CD8-positive, alpha-beta memory T cell (primary cell): Measurements from ENCODE around the gene CTR9. TPM values are rescaled to one million over a fixed set of nuclear protein-coding genes. Genes with fewer than 3 reads are reported as not detected.
A peak's percentile ranks its signal among the peaks of the same experiment; 100 is the strongest.
"Not testable (repeated sequence)": the region's sequence is repeated elsewhere in the genome, so short reads cannot be mapped to it uniquely, and the experiment has no call there.

ENCODE experiments used
- CTCF ChIA-PET: fragments of 350-600 bp; sonication (Branson Sonifier 250); formaldehyde crosslinking; loops from one replicate; lab custom pipeline; 2021; ENCODE audit warnings: antibody characterized with exemption; lab: Charles Lee
- POLR2A ChIA-PET: fragments of 350-600 bp; sonication (Branson Sonifier 250); formaldehyde crosslinking; loops from one replicate; lab custom pipeline; 2021; ENCODE audit warnings: antibody characterized with exemption; lab: Charles Lee
- DNase-seq, 5 donors: peaks; one replicate each; pipeline versions ENCODE4 v3.0.0 to v3.0.0-alpha.2; 2020 to 2022; ENCODE audit warnings: mixed read lengths in 1 of 5
- H3K27ac ChIP-seq: one replicate; pipeline ENCODE4 v1.7.0; 2013; ENCODE audit warnings: low read depth, mild to moderate bottlenecking, low read length, moderate library complexity
- H3K27me3 ChIP-seq: 2 replicates; pipeline ENCODE4 v1.7.0; 2013; ENCODE audit warnings: low read length, mild to moderate bottlenecking; ENCODE audit not compliant: insufficient read depth, poor library complexity, severe bottlenecking
- H3K36me3 ChIP-seq: 2 replicates; pipeline ENCODE4 v1.7.0; 2013; ENCODE audit warnings: mild to moderate bottlenecking, low read length, moderate library complexity; ENCODE audit not compliant: insufficient read depth
- H3K4me1 ChIP-seq: 2 replicates; pipeline ENCODE4 v1.7.0; 2013; ENCODE audit warnings: mild to moderate bottlenecking, low read length, moderate library complexity; ENCODE audit not compliant: insufficient read depth
- H3K4me3 ChIP-seq: 2 replicates; pipeline ENCODE4 v1.7.0; 2013; ENCODE audit warnings: mild to moderate bottlenecking, low read length
- H3K9me3 ChIP-seq: 2 replicates; pipeline ENCODE4 v1.7.0; 2013; ENCODE audit warnings: mild to moderate bottlenecking, low read length
- H3K27ac Mint-ChIP-seq, 8 donors: one replicate each; pipeline ENCODE4 v1.8.0; 2020 to 2021; ENCODE audit warnings: mixed read lengths in 8 of 8, mild to moderate bottlenecking in 6 of 8, inconsistent platforms in 3 of 8, moderate library complexity in 3 of 8
- H3K27me3 Mint-ChIP-seq, 2 donors: one replicate each; pipeline ENCODE4 v1.8.0; 2020 to 2021; ENCODE audit warnings: mixed read lengths in 2 of 2, mild to moderate bottlenecking in 1 of 2, moderate library complexity in 1 of 2
- H3K36me3 Mint-ChIP-seq, 3 donors: one replicate each; pipeline ENCODE4 v1.8.0; 2020 to 2021; ENCODE audit warnings: mixed read lengths in 3 of 3, inconsistent platforms in 1 of 3, mild to moderate bottlenecking in 1 of 3
- H3K4me1 Mint-ChIP-seq, 3 donors: one replicate each; pipeline ENCODE4 v1.8.0; 2020 to 2021; ENCODE audit warnings: mixed read lengths in 3 of 3, inconsistent platforms in 1 of 3, mild to moderate bottlenecking in 1 of 3
- H3K4me3 Mint-ChIP-seq, 7 donors: one replicate each; pipeline ENCODE4 v1.8.0; 2020 to 2021; ENCODE audit warnings: mixed read lengths in 7 of 7, mild to moderate bottlenecking in 6 of 7, moderate library complexity in 4 of 7, inconsistent platforms in 2 of 7
- H3K9me3 Mint-ChIP-seq, 5 donors: one replicate each; pipeline ENCODE4 v1.8.0; 2020 to 2022; ENCODE audit warnings: mixed read lengths in 5 of 5, mild to moderate bottlenecking in 3 of 5, moderate library complexity in 2 of 5, inconsistent platforms in 1 of 5
- polyA plus RNA-seq: library from polyadenylated mRNA; unstranded; fragments of 300-500 nt; fragmentation: Illumina TruSeq; gene quantifications from one replicate; pipeline ENCODE4 v1.2.3, GENCODE V29; 2021
- total RNA-seq, 2 experiments: library from RNA; stranded (reverse); gene quantifications; one replicate each; pipeline ENCODE4 v1.2.3, GENCODE V29; 2021

The CTR9 gene
- total and polyA plus RNA-seq, 3 experiments from 2014 or later, result 49.9 to 60.8 (median 57.9) TPM

GRCh38 chr11:10809373-10810160 lies 58.5 kb downstream of the CTR9 start:
- H3K4me3 ChIP-seq, result peak overlapping the region; percentile 71
- H3K4me1 Mint-ChIP-seq, result peaks cover 37 to 44% (median 42%) of the 10 kb centered on the region in 3 donors

DNA sequence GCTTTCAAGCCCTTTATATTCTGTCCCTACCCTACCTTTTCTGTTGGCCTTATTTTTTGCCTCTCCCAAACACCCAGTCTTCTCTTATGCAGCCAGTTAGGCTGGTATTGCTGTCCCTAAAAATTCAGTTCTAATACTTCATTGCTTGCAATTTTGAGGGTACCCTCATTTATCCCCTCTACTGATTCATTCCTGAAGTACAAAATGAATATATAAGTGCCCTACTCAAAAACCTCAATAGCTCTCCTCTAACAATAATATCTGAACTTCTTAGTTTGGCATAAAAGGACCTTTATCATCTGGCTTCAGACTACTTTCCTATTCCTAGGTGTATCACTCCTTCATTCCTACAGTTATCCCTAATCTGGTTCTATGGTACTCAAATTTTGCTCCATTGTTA lies 62.9 kb downstream of the CTR9 start:
- no peak for DNase-seq
- Histone ChIP-seq H3K27me3 (no peaks in the 10 kb centered on the region), H3K9me3 (no peaks in the 10 kb centered on the region), H3K36me3 (no peaks in the 10 kb centered on the region), H3K4me1 (peaks cover 7% of the 10 kb centered on the region), H3K27ac (no peak overlapping the region), H3K4me3 (no peak overlapping the region)
- Mint-ChIP-seq H3K27me3 (peaks cover 6 to 8% of the 10 kb centered on the region in 2 donors), H3K4me1 (peaks cover 10 to 13% (median 12%) of the 10 kb centered on the region in 3 donors), H3K27ac (no peak overlapping the region), H3K9me3 (no peaks in the 10 kb centered on the region), H3K4me3 (peak overlapping the region in 1 of 7 donors; percentile 14), H3K36me3 (peaks cover 0 to 5% (median 2%) of the 10 kb centered on the region in 3 donors)
- ChIA-PET CTCF (no interaction called here), POLR2A (no interaction called here)

More at GRCh38 chr11:10809373-10810160, 58.5 kb downstream of the CTR9 start:
- Mint-ChIP-seq H3K27ac (peak overlapping the region; percentile 93 to 100 (median 98)), H3K27me3 (peaks cover 0 to 2% of the 10 kb centered on the region in 2 donors), H3K9me3 (no peaks in the 10 kb centered on the region), H3K4me3 (peak overlapping the region; percentile 95 to 100 (median 98)), H3K36me3 (peaks cover 14 to 47% (median 15%) of the 10 kb centered on the region in 3 donors)
- no peaks in the 10 kb centered on the region for H3K9me3 ChIP-seq
- peak overlapping the region; percentile 88 for H3K27ac ChIP-seq
- H3K36me3 ChIP-seq, result peaks cover 26% of the 10 kb centered on the region
- ChIA-PET POLR2A (interaction anchor here (0.7 to 4.9 kb wide), 18 partner anchors 12 to 1386 kb away, joined by 3 to 248 read pairs (median 6); partner anchors contain the start of genes CTR9, RNF141, USP47 and ZBED5), CTCF (interaction anchor here (1.1 to 2.8 kb wide), 10 partner anchors 11 to 219 kb away, joined by 3 to 32 read pairs (median 7); partner anchors contain the start of genes CTR9 and ZBED5)
- peaks cover 36% of the 10 kb centered on the region for H3K4me1 ChIP-seq
- no peaks in the 10 kb centered on the region for H3K27me3 ChIP-seq
- peak in 3 of 5 donors; percentile 14 to 66 (median 23) for DNase-seq

GRCh38 chr11:10818594-10818993 lies 67.5 kb downstream of the CTR9 start:
- CTCF ChIA-PET, result interaction anchor here (0.9 kb wide), 1 partner anchor 26 kb away, joined by 3 read pairs; no protein-coding TSS in a partner anchor

DNA sequence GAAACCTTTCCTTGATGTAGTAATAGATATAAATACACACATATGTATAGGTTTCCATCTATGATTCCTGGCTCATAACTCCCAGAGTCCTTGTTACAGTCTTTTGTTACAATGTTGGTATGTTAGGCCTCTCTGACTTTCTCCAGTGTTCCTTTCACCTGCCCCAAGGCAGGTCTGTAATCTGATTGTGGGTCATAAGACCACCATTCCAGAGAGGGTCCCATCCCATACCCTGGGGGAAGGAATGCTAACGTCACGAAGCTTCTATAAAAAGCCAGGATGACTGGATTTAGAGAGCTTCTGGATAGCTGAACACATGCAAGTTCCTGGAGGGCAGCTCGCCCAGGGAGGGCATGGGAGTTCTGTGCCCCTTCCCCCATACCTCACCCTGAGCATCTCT lies 71.4 kb downstream of the CTR9 start:
- H3K9me3 Mint-ChIP-seq, H3K4me1 ChIP-seq, H3K36me3 Mint-ChIP-seq, H3K27ac ChIP-seq, CTCF ChIA-PET, H3K36me3 ChIP-seq, H3K9me3 ChIP-seq, H3K4me1 Mint-ChIP-seq, H3K4me3 ChIP-seq, H3K4me3 Mint-ChIP-seq, H3K27me3 ChIP-seq, H3K27me3 Mint-ChIP-seq, DNase-seq, H3K27ac Mint-ChIP-seq, POLR2A ChIA-PET: not testable (repeated sequence)

More at GRCh38 chr11:10818594-10818993, 67.5 kb downstream of the CTR9 start:
- Histone ChIP-seq H3K9me3 (no peaks in the 10 kb centered on the region), H3K36me3 (no peaks in the 10 kb centered on the region), H3K4me1 (no peaks in the 10 kb centered on the region), H3K4me3 (no peak overlapping the region), H3K27ac (no peak overlapping the region), H3K27me3 (no peaks in the 10 kb centered on the region)
- peaks cover 5 to 6% of the 10 kb centered on the region in 2 donors for H3K27me3 Mint-ChIP-seq
- no peaks in the 10 kb centered on the region for H3K9me3 Mint-ChIP-seq
- peaks cover 0 to 2% (median 2%) of the 10 kb centered on the region in 3 donors for H3K36me3 Mint-ChIP-seq
- POLR2A ChIA-PET, result no interaction called here
- H3K4me3 Mint-ChIP-seq, result no peak overlapping the region
- DNase-seq, result no peak
- no peak overlapping the region for H3K27ac Mint-ChIP-seq
- H3K4me1 Mint-ChIP-seq, result no peaks in the 10 kb centered on the region

- CTCF ChIA-PET, result interaction anchor here (1.2 kb wide), 1 partner anchor 16 kb away, joined by 3 read pairs; no protein-coding TSS in a partner anchor
- H3K4me3 Mint-ChIP-seq, result no peak overlapping the region
Measured at GRCh38 chr11:10823152-10823579, 72.1 kb downstream of the CTR9 start.

GRCh38 chr11:10824888-10825287 lies 73.8 kb downstream of the CTR9 start:
- CTCF ChIA-PET, result interaction anchor here (1.4 kb wide), 1 partner anchor 54 kb away, joined by 3 read pairs; no protein-coding TSS in a partner anchor
- peaks cover 2 to 12% (median 2%) of the 10 kb centered on the region in 3 donors for H3K36me3 Mint-ChIP-seq
- peak overlapping the region in 2 of 8 donors; percentile 12 to 85 for H3K27ac Mint-ChIP-seq
- no peak for DNase-seq
- no peaks in the 10 kb centered on the region for H3K36me3 ChIP-seq
- H3K4me1 Mint-ChIP-seq, result peaks cover 0 to 4% (median 4%) of the 10 kb centered on the region in 3 donors
- POLR2A ChIA-PET, result no interaction called here
- no peaks in the 10 kb centered on the region for H3K9me3 Mint-ChIP-seq
- H3K9me3 ChIP-seq, result no peaks in the 10 kb centered on the region
- H3K4me1 ChIP-seq, result no peaks in the 10 kb centered on the region
- no peak overlapping the region for H3K4me3 Mint-ChIP-seq
- no peak overlapping the region for H3K27ac ChIP-seq
- H3K27me3 ChIP-seq, result no peaks in the 10 kb centered on the region
- H3K27me3 Mint-ChIP-seq, result peaks cover 0 to 2% of the 10 kb centered on the region in 2 donors
- no peak overlapping the region for H3K4me3 ChIP-seq

More at GRCh38 chr11:10823152-10823579, 72.1 kb downstream of the CTR9 start:
- no peak for DNase-seq
- Histone ChIP-seq H3K4me3 (peak overlapping the region; percentile 4), H3K4me1 (no peaks in the 10 kb centered on the region), H3K27ac (peak overlapping the region; percentile 6), H3K36me3 (no peaks in the 10 kb centered on the region), H3K9me3 (no peaks in the 10 kb centered on the region), H3K27me3 (no peaks in the 10 kb centered on the region)
- H3K9me3 Mint-ChIP-seq, result no peaks in the 10 kb centered on the region
- H3K4me1 Mint-ChIP-seq, result peaks cover 0 to 4% (median 4%) of the 10 kb centered on the region in 3 donors
- peaks cover 2 to 8% (median 2%) of the 10 kb centered on the region in 3 donors for H3K36me3 Mint-ChIP-seq
- no peak overlapping the region for H3K27ac Mint-ChIP-seq
- POLR2A ChIA-PET, result no interaction called here
- peaks cover 0 to 2% of the 10 kb centered on the region in 2 donors for H3K27me3 Mint-ChIP-seq

- Histone ChIP-seq H3K27ac (no peak overlapping the region), H3K9me3 (no peaks in the 10 kb centered on the region), H3K36me3 (no peaks in the 10 kb centered on the region), H3K4me1 (no peaks in the 10 kb centered on the region), H3K4me3 (no peak overlapping the region), H3K27me3 (no peaks in the 10 kb centered on the region)
- ChIA-PET CTCF (no interaction called here), POLR2A (interaction anchor here (0.6 kb wide), 1 partner anchor 19 kb away, joined by 3 read pairs; no protein-coding TSS in a partner anchor)
- Mint-ChIP-seq H3K27me3 (peaks cover 0 to 3% of the 10 kb centered on the region in 2 donors), H3K36me3 (peaks cover 0 to 19% (median 4%) of the 10 kb centered on the region in 3 donors), H3K4me1 (peaks cover 0 to 4% (median 4%) of the 10 kb centered on the region in 3 donors), H3K4me3 (no peak overlapping the region), H3K27ac (no peak overlapping the region), H3K9me3 (no peaks in the 10 kb centered on the region)
- DNase-seq, result no peak
Measured at GRCh38 chr11:10828402-10828801, 77.4 kb downstream of the CTR9 start.

GRCh38 chr11:10829139-10829538 lies 78.1 kb downstream of the CTR9 start:
- no peaks in the 10 kb centered on the region for H3K9me3 Mint-ChIP-seq
- Histone ChIP-seq H3K9me3 (no peaks in the 10 kb centered on the region), H3K4me3 (no peak overlapping the region), H3K27ac (no peak overlapping the region), H3K27me3 (no peaks in the 10 kb centered on the region), H3K36me3 (no peaks in the 10 kb centered on the region), H3K4me1 (no peaks in the 10 kb centered on the region)
- peaks cover 0 to 15% (median 4%) of the 10 kb centered on the region in 3 donors for H3K36me3 Mint-ChIP-seq
- H3K27me3 Mint-ChIP-seq, result peaks cover 0 to 3% of the 10 kb centered on the region in 2 donors
- H3K27ac Mint-ChIP-seq, result no peak overlapping the region
- peaks cover 0 to 4% (median 4%) of the 10 kb centered on the region in 3 donors for H3K4me1 Mint-ChIP-seq
- CTCF ChIA-PET, result no interaction called here
- POLR2A ChIA-PET, result no interaction called here
- no peak for DNase-seq
- H3K4me3 Mint-ChIP-seq, result no peak overlapping the region
